Liver (tissue), 9 donors: ENCODE measurements around the gene CHST13. TPM values are rescaled to one million over a fixed set of nuclear protein-coding genes. Genes with fewer than 3 reads are reported as not detected.

Source experiments
- DNase-seq: peaks from one replicate; pipeline ENCODE4 v3.0.0-alpha.2; 2017; ENCODE audit warnings: low spot score
- H3K27ac ChIP-seq, 2 donors: one replicate each; pipeline ENCODE4 v1.7.0; 2013; ENCODE audit warnings: inconsistent platforms in 2 of 2, low read length in 2 of 2, control low read depth in 1 of 2, low read depth in 1 of 2, mild to moderate bottlenecking in 1 of 2
- H3K27me3 ChIP-seq, 4 donors: one replicate each; pipeline versions ENCODE4 v1.6.1 to v1.7.0; 2013; ENCODE audit warnings: low read length in 3 of 4, inconsistent platforms in 1 of 4, mild to moderate bottlenecking in 1 of 4, moderate library complexity in 1 of 4; ENCODE audit not compliant: control insufficient read depth in 4 of 4, insufficient read depth in 4 of 4
- H3K36me3 ChIP-seq, 4 donors: one replicate each; pipeline versions ENCODE4 v1.6.1 to v1.7.0; 2013; ENCODE audit warnings: low read length in 3 of 4, mild to moderate bottlenecking in 3 of 4, low read depth in 1 of 4, moderate library complexity in 1 of 4; ENCODE audit not compliant: control insufficient read depth in 4 of 4, insufficient read depth in 3 of 4
- H3K4me1 ChIP-seq, 4 donors: one replicate each; pipeline versions ENCODE4 v1.6.1 to v1.7.0; 2013; ENCODE audit warnings: low read length in 3 of 4, mild to moderate bottlenecking in 3 of 4, moderate library complexity in 1 of 4; ENCODE audit not compliant: control insufficient read depth in 4 of 4, insufficient read depth in 4 of 4
- H3K4me3 ChIP-seq, 3 donors: one replicate each; pipeline versions ENCODE4 v1.6.1 to v1.7.0; 2013; ENCODE audit warnings: low read length in 3 of 3, control low read depth in 1 of 3, low read depth in 1 of 3, mild to moderate bottlenecking in 1 of 3
- H3K9ac ChIP-seq, 2 donors: one replicate each; pipeline ENCODE4 v1.7.0; 2013; ENCODE audit warnings: low read length in 2 of 2, mild to moderate bottlenecking in 2 of 2, moderate library complexity in 2 of 2, control low read depth in 1 of 2, low read depth in 1 of 2
- H3K9me3 ChIP-seq, 4 donors: one replicate each; pipeline versions ENCODE4 v1.6.1 to v1.7.0; 2013; ENCODE audit warnings: low read length in 3 of 4; ENCODE audit not compliant: control insufficient read depth in 4 of 4
- EGR1 ChIP-seq, 2 donors: IDR thresholded peaks; 2 replicates each; pipeline ENCODE4 v1.6.1; 2016 to 2018; ENCODE audit warnings: antibody characterized with exemption in 2 of 2, low read depth in 2 of 2
- FOXA1 ChIP-seq: IDR thresholded peaks from 2 replicates; pipeline ENCODE4 v1.6.1; 2016; ENCODE audit warnings: antibody characterized with exemption
- FOXA2 ChIP-seq: IDR thresholded peaks from 2 replicates; pipeline ENCODE4 v1.6.1; 2016; ENCODE audit warnings: antibody characterized with exemption
- GABPA ChIP-seq, 2 donors: IDR thresholded peaks in 1 of 2; conservative IDR thresholded peaks in 1 of 2; 2 replicates each; pipeline ENCODE4 v1.6.1; 2016; ENCODE audit warnings: antibody characterized with exemption in 2 of 2, mild to moderate bottlenecking in 1 of 2, moderate library complexity in 1 of 2
- HNF4A ChIP-seq, 2 donors: conservative IDR thresholded peaks; 2 replicates each; pipeline ENCODE4 v1.6.1; 2016; ENCODE audit warnings: antibody characterized with exemption in 2 of 2, mild to moderate bottlenecking in 2 of 2
- HNF4G ChIP-seq: IDR thresholded peaks from 2 replicates; pipeline ENCODE4 v1.6.1; 2016; ENCODE audit warnings: antibody characterized with exemption
- JUND ChIP-seq, 2 donors: IDR thresholded peaks; 2 replicates each; pipeline ENCODE4 v1.6.1; 2016; ENCODE audit warnings: antibody characterized with exemption in 2 of 2
- NR2F2 ChIP-seq: IDR thresholded peaks from 2 replicates; pipeline ENCODE4 v1.6.1; 2016; ENCODE audit warnings: antibody characterized with exemption
- RAD21 ChIP-seq, 2 donors: IDR thresholded peaks; 2 replicates each; pipeline ENCODE4 v1.6.1; 2016; ENCODE audit warnings: antibody characterized with exemption in 2 of 2, mild to moderate bottlenecking in 2 of 2
- RXRA ChIP-seq, 2 donors: IDR thresholded peaks; 2 replicates each; pipeline ENCODE4 v1.6.1; 2017 to 2018; ENCODE audit warnings: antibody characterized with exemption in 2 of 2, mild to moderate bottlenecking in 1 of 2
- SP1 ChIP-seq: IDR thresholded peaks from 2 replicates; pipeline ENCODE4 v1.6.1; 2018; ENCODE audit warnings: antibody characterized with exemption, mild to moderate bottlenecking
- TAF1 ChIP-seq: conservative IDR thresholded peaks from 2 replicates; pipeline ENCODE4 v1.6.1; 2016; ENCODE audit warnings: antibody characterized with exemption, mild to moderate bottlenecking
- YY1 ChIP-seq: IDR thresholded peaks from 2 replicates; pipeline ENCODE4 v1.6.1; 2016; ENCODE audit warnings: antibody characterized with exemption, mild to moderate bottlenecking
- WGBS: extraction: QIAGEN DNeasy Blood & Tissue Kit; methylation state at CpG from one replicate; pipeline ENCODE4 v1.1.7; 2013; 5-methylcytosine and 5-hydroxymethylcytosine counted together
- polyA plus RNA-seq, 2 donors: library from polyadenylated mRNA; stranded (reverse) in 1 of 2; unstranded in 1 of 2; fragments of 200-250 nt in 1 of 2; fragments of >200 nt in 1 of 2; fragmentation: Nextera tagmentation in 1 of 2; extraction: Ambion mirVana in 1 of 2; gene quantifications; one replicate each; pipeline versions ENCODE4 v1.2.1 to v1.2.3, GENCODE V29; 2013 to 2015
- total RNA-seq, 2 donors: library from RNA; depleted of rRNA; stranded (reverse); fragments of >200 nt; gene quantifications; one replicate each; pipeline ENCODE4 v1.2.3, GENCODE V29; 2014
- TF ChIP-seq, protein P1 (sequence below): IDR thresholded peaks from 2 replicates; pipeline ENCODE4 v1.6.1; 2016; ENCODE audit warnings: antibody characterized with exemption
- TF ChIP-seq, protein P2 (sequence below): IDR thresholded peaks from 2 replicates; pipeline ENCODE4 v1.6.1; 2016; ENCODE audit warnings: antibody characterized with exemption
- TF ChIP-seq, protein P3 (sequence below): IDR thresholded peaks from 2 replicates; pipeline ENCODE4 v1.6.1; 2016; ENCODE audit warnings: antibody characterized with exemption
- TF ChIP-seq, protein P4 (sequence below): fragments of 150-350 bp; IDR thresholded peaks from 2 replicates; pipeline ENCODE4 v1.5.1; 2017; ENCODE audit warnings: improper control_type of control experiment, low read depth, low read length; ENCODE audit not compliant: missing input control
- TF ChIP-seq, protein P5 (sequence below): IDR thresholded peaks from 2 replicates; pipeline ENCODE4 v1.6.1; 2016; ENCODE audit warnings: antibody characterized with exemption, mild to moderate bottlenecking
- donor health status: healthy.
- donor health status: healthy.
- donor health status: healthy.
- donor health status: healthy.
- donor health status: healthy.

Gene CHST13
- total and polyA plus RNA-seq, 4 donors = 19.7 to 39.1 (median 25.2) TPM

DNA sequence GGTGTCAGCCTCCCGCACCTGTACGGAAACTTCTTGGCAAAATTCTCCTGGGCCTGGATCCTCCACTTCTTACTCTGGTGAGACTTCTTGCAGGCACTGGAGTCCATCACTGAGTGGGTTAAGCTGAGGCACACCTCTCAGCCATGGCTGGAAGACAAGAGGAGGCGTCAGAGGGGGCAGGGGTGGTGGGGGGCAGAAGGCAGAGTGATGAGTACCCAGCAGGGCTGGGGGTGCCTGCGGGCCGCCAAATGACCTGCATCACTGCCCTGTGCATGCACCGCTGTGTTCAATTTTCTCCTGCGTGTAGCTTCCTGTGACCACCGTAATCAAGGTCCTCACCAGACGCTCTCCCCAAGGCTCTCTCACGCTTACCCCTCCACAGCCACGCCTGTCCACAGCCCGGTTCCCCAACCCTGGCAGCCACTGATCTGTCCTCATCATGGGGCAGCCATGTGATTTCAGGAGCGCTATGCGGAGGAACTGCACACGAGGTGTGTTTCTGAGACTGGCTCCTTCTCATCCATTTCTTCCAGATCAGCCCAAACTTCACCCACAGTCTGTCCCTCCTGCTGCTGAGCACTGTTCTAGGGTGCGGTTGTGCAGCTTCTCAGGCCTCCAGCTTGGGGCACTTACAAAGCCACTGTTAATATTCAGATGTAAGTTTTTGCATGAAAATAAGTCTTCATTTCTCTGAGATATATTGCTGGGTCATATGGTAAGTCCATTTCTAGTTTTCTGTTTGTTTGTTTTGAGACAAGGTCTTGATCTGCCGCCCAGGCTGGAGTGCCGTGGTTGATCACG lies 29.5 kb downstream of the CHST13 start (continued):
- TF ChIP-seq, protein P1, sequence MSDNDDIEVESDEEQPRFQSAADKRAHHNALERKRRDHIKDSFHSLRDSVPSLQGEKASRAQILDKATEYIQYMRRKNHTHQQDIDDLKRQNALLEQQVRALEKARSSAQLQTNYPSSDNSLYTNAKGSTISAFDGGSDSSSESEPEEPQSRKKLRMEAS = no peak
- TF ChIP-seq NR2F2 (no peak), GABPA (IDR thresholded peaks at IDR 0.05 in 1 of 2, conservative IDR thresholded peaks at IDR 0.05 in 1 of 2) (no peak)

DNA sequence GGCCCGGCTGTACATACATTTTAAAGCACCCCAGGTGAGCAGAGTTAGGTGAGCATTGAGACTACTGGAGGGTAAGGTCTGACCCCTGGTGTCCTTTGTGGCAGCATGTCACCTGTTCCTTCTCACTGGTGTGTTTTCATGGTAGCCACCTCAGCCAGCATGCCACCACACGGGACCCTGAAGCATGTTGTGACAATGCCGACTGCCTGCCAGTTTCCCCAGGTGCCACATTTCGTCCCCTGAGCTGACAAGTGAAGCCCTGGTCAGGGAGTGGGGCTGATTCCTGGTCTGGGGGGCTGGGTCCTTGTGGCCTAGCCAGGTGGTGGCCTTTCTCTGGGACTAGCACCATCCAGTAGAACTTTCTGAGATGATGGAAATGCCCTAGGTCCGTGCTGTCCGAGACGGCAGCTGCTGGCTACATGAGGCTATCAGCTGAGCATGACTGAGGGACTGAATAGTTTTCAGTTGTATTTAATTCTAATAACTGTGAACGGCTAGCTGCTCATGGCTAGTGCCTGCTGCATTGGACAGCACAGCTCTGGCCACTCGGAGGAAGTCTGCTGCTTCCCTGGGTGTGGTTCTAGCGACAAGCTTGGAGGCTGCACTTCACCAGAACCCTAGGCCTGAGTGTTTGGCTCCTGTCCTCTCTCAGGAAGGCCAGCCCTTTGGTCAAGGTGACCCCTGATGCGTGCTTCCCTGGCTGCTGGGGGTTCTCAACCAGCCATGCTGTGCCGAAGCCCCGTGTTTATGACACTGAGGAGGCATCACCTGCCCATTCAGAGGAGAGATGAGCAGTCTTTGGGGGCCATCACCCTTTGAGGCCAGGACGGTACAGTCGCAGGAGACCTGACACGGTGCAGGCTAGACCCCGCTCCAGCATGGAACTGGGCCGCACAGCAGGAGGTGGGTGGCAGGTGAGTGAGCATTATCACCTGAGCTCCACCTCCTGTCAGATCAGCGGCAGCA lies 30.9 kb downstream of the CHST13 start:
- Histone ChIP-seq H3K36me3 (no peaks in the 10 kb centered on the region), H3K9ac (no peak overlapping the region), H3K4me3 (no peak overlapping the region), H3K27ac (no peak overlapping the region), H3K4me1 (no peaks in the 10 kb centered on the region), H3K9me3 (no peaks in the 10 kb centered on the region), H3K27me3 (no peaks in the 10 kb centered on the region)
- TF ChIP-seq EGR1 (IDR thresholded peaks at IDR 0.05; ENCODE audit: low read depth in 2 of 2) (no peak), TAF1 (no peak), NR2F2 (no peak), RAD21 (IDR thresholded peaks at IDR 0.05) (no peak), RXRA (IDR thresholded peaks at IDR 0.05) (no peak), HNF4G (no peak), JUND (IDR thresholded peaks at IDR 0.05) (no peak), SP1 (no peak), GABPA (IDR thresholded peaks at IDR 0.05 in 1 of 2, conservative IDR thresholded peaks at IDR 0.05 in 1 of 2) (no peak), FOXA2 (no peak), FOXA1 (no peak), HNF4A (conservative IDR thresholded peaks at IDR 0.05) (no peak), YY1 (no peak)
- TF ChIP-seq, protein P2, sequence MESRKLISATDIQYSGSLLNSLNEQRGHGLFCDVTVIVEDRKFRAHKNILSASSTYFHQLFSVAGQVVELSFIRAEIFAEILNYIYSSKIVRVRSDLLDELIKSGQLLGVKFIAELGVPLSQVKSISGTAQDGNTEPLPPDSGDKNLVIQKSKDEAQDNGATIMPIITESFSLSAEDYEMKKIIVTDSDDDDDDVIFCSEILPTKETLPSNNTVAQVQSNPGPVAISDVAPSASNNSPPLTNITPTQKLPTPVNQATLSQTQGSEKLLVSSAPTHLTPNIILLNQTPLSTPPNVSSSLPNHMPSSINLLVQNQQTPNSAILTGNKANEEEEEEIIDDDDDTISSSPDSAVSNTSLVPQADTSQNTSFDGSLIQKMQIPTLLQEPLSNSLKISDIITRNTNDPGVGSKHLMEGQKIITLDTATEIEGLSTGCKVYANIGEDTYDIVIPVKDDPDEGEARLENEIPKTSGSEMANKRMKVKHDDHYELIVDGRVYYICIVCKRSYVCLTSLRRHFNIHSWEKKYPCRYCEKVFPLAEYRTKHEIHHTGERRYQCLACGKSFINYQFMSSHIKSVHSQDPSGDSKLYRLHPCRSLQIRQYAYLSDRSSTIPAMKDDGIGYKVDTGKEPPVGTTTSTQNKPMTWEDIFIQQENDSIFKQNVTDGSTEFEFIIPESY = no peak
- TF ChIP-seq, protein P3, sequence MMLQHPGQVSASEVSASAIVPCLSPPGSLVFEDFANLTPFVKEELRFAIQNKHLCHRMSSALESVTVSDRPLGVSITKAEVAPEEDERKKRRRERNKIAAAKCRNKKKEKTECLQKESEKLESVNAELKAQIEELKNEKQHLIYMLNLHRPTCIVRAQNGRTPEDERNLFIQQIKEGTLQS = no peak
- TF ChIP-seq, protein P4, sequence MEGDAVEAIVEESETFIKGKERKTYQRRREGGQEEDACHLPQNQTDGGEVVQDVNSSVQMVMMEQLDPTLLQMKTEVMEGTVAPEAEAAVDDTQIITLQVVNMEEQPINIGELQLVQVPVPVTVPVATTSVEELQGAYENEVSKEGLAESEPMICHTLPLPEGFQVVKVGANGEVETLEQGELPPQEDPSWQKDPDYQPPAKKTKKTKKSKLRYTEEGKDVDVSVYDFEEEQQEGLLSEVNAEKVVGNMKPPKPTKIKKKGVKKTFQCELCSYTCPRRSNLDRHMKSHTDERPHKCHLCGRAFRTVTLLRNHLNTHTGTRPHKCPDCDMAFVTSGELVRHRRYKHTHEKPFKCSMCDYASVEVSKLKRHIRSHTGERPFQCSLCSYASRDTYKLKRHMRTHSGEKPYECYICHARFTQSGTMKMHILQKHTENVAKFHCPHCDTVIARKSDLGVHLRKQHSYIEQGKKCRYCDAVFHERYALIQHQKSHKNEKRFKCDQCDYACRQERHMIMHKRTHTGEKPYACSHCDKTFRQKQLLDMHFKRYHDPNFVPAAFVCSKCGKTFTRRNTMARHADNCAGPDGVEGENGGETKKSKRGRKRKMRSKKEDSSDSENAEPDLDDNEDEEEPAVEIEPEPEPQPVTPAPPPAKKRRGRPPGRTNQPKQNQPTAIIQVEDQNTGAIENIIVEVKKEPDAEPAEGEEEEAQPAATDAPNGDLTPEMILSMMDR = no peak
- TF ChIP-seq, protein P1 = no peak
- TF ChIP-seq, protein P5, sequence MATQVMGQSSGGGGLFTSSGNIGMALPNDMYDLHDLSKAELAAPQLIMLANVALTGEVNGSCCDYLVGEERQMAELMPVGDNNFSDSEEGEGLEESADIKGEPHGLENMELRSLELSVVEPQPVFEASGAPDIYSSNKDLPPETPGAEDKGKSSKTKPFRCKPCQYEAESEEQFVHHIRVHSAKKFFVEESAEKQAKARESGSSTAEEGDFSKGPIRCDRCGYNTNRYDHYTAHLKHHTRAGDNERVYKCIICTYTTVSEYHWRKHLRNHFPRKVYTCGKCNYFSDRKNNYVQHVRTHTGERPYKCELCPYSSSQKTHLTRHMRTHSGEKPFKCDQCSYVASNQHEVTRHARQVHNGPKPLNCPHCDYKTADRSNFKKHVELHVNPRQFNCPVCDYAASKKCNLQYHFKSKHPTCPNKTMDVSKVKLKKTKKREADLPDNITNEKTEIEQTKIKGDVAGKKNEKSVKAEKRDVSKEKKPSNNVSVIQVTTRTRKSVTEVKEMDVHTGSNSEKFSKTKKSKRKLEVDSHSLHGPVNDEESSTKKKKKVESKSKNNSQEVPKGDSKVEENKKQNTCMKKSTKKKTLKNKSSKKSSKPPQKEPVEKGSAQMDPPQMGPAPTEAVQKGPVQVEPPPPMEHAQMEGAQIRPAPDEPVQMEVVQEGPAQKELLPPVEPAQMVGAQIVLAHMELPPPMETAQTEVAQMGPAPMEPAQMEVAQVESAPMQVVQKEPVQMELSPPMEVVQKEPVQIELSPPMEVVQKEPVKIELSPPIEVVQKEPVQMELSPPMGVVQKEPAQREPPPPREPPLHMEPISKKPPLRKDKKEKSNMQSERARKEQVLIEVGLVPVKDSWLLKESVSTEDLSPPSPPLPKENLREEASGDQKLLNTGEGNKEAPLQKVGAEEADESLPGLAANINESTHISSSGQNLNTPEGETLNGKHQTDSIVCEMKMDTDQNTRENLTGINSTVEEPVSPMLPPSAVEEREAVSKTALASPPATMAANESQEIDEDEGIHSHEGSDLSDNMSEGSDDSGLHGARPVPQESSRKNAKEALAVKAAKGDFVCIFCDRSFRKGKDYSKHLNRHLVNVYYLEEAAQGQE = no peak
- 96% methylated on average over 19 of the region's 19 CpGs for WGBS
- DNase-seq = peak; percentile 27
